Activated T-cell treated with anti-CD3 and anti-CD28 coated beads for 24 hours (primary cell): ENCODE results near the gene KLF6.

ENCODE experiments used
- DNase-seq: peaks from one replicate; pipeline ENCODE4 v3.0.0-alpha.2; 2020; ENCODE audit warnings: low read depth

Gene KLF6

DNA sequence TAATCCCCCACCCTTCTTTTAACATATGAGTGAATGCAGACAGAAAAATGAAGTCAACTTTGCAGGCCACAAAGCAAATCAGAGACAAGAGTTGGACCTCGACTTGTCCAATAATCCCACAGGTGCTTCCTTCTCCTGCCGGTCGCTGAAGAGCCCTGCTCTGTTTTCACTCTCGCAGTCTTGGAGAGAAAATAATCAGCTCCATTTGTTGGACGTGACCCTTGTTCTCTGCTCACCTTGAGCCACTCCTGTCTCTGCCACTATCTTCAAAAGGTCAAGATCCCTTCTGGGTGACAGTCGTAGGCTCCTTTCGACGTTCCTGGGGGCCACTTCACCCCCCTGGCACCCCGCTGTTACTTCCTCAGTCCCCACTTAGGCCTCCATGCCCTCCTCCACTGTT lies 2.8 kb upstream of the KLF6 start:
- DNase-seq, result no peak

GRCh38 chr10:3787016-3787400 lies 2.0 kb upstream of the KLF6 start:
- no peak for DNase-seq

DNA sequence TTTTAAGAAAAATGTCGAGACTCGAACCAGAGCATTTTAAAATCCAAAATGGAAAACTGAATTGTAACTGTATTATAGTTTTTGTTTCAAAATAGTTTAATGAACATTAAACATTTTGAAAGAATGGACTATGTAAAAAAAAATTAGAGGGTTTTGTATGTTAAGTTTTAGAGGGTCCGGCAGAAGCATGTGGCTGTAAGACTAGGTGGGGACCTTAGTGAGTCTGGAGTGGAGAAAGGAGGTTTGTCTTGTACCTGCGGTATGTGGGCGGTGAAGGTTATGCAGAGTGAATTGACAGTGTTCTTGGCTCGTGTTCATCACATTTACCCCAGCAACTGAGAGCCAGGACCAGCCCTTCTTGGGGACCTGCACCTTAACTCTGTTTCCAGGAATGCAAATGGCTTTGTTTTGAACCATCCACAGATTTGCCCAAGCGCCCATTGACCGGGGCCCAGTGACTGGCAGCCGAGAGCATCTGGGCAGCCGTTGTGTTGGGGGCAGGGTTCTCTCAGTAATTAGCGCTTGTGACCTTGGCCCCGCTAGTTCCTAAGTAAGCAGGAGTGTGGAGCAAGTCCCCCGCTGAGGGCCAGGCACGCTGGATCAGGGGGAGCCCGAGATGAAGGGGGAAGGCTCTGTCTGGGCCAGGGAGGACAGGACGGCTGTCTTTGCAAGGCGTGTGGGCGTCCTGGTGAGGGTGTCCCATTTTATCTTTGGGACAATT lies 1.4 kb upstream of the KLF6 start:
- DNase-seq, result no peak

- DNase-seq, result no peak
Observed at GRCh38 chr10:3785851-3786271, 852 bp upstream of the KLF6 start.

- DNase-seq, result peak; percentile 100
Observed at GRCh38 chr10:3785251-3785850, 342 bp upstream of the KLF6 start.

DNA sequence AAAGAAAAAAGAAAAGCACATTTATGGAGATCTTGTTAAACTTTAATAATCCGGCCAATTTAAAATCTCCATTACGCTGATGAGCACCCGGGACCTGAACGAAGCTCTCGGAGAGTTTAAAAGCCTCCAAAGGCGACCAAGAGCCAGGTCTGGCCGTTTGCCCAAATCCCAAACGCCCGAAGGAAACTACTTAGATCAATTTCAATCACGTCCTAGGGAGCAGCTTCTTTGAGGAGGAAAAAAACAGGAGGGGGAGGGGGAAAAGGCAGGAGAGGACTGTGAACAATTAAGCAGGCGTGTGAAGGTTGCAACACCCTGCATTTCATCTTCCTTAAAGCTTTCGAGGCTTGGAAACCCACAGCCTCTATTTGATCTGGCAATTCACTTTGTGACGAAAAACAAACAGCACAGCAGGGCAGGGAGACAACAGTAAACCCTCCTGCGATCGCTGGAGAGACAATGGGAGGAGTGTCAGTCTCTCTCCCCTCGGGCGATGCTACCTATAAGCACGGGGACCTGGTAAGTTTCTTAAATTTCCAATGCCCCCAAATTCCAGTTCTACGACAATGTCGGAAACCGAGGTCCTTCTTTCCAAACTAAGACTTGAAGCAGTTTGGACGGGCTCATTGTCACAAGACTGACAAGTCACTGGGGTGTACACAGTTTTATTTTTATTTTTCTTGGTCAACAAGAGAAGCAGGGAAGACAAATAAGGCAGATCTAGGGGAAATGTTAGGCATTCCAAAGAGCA lies 1.2 kb downstream of the KLF6 start:
- DNase-seq, result no peak

DNA sequence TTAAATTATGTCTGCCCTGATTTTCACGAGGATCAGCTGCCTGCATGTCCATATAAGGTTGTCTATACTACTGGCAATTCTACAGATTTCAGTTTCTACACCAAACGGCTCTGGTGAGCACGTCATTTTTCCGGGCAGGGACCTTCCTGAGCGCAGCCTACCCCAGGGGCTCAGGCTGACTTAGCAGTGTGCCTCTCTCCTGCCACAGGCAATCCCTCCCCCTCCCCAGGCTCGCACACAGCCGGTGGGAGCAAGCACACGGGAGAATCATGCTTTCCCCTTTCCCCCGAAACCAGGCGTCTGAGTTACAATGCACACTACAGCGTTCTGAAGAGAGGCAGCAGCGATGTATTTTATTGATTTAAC lies 1.7 kb downstream of the KLF6 start:
- peak; percentile 58 for DNase-seq

DNA sequence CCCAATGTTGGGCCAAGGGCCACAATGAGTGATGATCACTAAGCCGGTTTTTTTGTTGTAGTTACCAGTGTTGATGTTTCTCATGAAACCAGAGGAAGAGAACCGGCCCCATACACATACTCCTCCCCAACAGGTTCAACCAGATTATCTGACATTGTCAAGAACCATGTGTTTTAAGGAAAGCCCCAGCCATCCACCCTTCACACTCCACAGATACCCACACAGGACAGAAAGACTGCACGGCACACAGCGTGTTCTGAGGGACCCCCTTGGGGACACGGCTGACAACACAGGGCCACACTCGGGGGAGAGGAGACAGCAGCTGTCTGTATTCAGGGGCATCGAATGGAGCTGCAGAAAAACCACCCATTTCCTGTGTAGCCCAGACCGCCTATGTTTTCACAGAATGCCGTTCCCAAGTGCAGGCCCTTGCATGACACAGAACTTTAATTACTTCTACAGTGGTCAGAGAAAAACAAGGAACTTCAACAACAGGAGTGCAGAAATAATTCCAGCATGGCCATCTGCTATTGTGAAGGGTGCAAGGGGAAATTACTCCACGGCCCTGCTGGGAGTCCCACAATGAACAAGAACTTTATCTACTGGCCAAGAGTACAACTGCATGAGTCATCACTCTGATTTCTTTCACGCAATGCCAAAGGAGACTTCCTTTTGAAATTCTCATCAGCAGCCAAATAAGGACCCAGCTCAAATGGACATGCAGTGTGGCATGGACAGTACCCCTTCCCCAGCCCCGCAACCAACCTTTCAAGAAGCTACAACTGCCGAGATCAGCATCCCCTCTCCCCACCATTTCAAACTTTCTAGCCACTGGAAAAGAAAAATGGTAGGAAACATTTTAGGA lies 2.3 kb downstream of the KLF6 start:
- DNase-seq, result no peak

- no peak for DNase-seq
Observed at GRCh38 chr10:3782146-3782450, 2.9 kb downstream of the KLF6 start.

GRCh38 chr10:3781468-3782145 lies 3.4 kb downstream of the KLF6 start:
- DNase-seq, result no peak

DNA sequence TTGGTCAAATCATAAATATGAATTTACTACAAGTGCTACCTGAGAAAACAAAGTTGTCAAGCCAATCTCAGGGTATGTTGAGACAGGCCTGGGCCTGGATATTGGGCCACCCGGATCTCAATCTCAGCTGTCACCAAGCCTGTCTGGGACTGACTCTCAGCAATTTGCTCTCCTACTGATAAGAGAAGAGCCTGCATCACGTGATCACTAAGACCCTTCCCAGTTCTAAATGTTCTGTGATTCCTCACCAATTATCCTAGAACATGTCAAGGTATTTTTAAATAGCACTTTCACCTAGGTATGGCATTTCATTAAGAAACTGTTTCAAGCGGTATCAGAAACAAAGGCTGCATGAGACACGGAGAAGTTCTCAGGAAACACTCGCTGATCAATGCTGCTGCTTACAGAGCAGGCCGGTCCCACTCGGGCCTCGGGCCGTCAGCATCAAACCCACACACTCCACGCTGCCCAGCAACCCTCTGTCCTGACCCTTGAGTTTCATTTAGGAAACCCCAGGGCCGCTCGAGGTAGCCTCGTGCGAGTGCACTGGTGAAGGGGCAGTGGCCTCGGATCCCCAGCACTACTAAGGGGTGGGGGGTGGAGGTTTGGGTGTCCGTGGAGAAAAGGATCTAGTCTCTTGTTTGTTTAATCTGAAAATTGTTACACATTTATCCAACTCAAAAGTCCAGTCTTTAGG lies 4.1 kb downstream of the KLF6 start:
- DNase-seq, result no peak

DNA sequence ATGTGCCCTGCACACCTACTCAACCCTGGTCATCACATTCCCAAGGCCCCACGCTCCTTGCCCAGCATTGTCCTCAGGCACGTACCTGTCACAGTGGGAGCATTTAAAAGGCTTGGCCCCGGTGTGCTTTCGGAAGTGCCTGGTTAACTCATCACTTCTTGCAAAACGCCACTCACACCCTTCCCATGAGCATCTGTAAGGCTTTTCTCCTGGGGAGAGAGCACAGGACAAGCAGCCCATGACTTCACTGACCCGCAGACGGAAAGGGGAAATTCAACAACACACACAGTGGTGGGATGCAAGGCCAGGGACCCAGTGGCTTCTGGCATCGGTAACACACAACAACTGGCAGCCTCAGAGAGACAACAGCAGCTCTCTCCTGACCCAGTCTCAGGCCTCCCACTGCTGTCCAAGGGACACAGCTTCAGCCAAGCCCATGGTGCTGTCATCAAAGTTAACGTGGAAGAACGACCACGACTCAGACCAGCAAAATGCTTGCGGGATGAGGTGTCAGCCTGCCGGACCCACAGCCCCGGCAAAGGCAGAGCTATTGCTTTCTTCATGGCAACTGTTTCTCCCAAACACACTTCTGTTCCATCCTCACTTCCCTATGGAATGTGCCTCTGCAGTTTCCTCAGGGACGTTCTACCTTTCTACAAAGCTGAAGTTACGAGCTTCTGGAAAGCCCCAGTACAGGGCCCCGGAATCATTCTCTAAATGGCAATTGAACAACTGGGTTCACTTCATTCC lies 4.8 kb downstream of the KLF6 start:
- DNase-seq, result no peak

- DNase-seq, result no peak
Observed at GRCh38 chr10:3779158-3779741, 5.8 kb downstream of the KLF6 start.

DNA sequence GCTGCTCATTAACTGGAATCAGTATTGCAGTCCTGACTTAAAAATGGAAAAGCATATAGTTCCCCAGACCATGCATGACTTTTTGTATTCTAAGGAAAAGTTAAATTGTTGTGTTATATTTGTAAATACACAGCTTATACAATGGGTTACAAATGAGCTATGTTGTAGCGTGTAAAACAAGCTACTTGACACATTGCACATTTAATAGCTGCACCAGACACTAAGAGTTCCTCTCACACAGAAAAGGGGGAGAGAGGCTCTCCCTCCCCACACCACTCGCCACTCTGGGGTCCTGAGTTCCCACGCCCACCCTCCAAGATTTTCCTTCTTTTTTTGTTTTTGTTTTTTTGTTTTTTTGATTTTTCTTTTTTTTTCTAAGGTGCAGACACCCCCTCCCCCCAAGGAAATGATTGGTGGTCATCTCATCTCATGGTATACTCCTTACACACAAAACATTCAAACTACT lies 6.3 kb downstream of the KLF6 start:
- no peak for DNase-seq

DNA sequence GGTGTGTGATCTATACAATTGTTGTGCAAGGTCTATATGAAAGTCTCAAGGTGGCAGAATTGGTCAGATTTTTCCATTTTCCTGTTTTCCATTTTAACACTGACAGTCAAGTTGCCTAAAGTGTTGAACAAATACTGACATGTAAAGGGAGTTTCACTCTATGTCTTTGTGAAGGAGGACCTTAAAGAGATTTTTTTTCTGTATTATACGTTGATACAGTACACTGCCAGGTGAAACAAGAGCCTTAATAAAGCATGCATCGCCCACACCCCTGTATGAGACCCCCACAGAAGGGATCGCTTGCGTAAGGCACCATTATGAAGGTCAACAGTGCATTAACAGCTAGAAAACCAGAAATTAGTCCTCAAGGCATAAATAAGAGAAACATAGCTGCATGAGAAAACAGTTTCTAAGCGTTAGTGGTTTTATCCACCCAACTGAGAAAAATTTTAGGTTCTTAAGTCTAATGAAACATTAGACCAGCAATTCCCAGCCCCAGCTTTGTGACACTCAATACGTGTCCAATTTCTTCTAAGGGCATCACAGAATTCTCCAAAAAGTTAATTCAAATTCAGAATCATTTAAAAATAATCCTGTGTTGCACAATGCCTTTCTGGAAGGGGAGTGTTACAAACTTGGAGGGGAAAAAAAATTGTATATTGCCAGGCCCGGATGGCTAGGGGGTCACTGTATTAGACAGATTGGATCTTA lies 6.9 kb downstream of the KLF6 start:
- DNase-seq, result no peak

DNA sequence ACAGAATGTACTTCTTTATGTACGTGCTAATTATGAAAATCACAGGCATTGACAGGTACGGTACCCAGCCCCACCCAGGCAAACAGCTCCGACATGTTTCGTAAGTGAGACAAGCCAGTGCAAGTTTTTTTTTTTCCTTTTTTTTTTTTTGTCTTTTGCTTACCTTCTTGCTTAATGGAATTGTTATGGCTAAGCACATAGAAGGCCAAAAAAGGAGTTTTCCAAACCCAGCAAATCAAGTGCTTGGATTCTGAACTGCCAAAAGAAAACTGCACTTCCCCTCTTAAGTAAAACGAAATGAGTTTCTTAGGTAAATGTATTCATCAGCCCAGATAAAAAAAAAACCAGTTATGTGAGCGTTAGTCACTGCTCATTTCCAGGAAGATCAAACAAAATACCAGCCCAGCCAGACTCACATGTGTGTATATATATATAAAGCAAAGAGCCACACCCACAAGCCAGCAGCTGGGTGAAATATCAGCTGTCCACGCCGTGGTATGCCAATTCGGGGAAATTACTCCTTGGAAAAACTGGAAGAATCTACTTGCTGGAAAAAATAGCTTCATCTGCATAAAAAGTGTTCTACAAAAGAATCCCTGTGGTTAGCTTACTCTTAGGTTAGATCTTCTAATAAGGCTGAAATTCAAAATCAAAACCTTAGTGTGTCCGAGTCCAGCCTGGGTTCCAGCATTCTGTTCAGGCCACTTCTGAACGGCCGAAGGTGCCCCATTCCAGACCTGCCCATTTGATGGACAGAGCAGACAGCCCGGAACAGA lies 8.0 kb downstream of the KLF6 start:
- peak; percentile 48 for DNase-seq

- no peak for DNase-seq
Observed at GRCh38 chr10:3775696-3776551, 9.1 kb downstream of the KLF6 start.
